IPS DF 4.7 (cell line): Measurements from ENCODE around the gene RCC1.
"Not testable (repeated sequence)": the region's sequence is repeated elsewhere in the genome, so short reads cannot be mapped to it uniquely, and the experiment has no call there.

Experiments
- DNase-seq: peaks from one replicate; pipeline ENCODE4 v3.0.0-alpha.2; 2013; ENCODE audit warnings: low spot score; ENCODE audit errors: extremely low read depth

RCC1 gene

GRCh38 chr1:28545246-28545628 lies 39.4 kb downstream of the RCC1 start:
- DNase-seq, result no peak

- DNase-seq, result no peak
Measured at GRCh38 chr1:28548318-28548717, 42.5 kb downstream of the RCC1 start.

GRCh38 chr1:28551381-28551780 lies 45.5 kb downstream of the RCC1 start:
- no peak for DNase-seq

- no peak for DNase-seq
Measured at GRCh38 chr1:28552758-28553663, 47.2 kb downstream of the RCC1 start, which contains the start of gene TRNAU1AP. TRNAU1AP (plus strand) TSS chr1:28553085; CDS start chr1:28553111, 26 bp downstream.

- no peak for DNase-seq
Measured at GRCh38 chr1:28560886-28561285, 55.0 kb downstream of the RCC1 start.

- DNase-seq, result no peak
Measured at GRCh38 chr1:28564310-28564709, 58.5 kb downstream of the RCC1 start.

- no peak for DNase-seq
Measured at GRCh38 chr1:28565040-28565439, 59.2 kb downstream of the RCC1 start.

GRCh38 chr1:28565726-28566125 lies 59.9 kb downstream of the RCC1 start:
- no peak for DNase-seq

- DNase-seq, result no peak
Measured at GRCh38 chr1:28566931-28567330, 61.1 kb downstream of the RCC1 start.

GRCh38 chr1:28571911-28572310 lies 66.1 kb downstream of the RCC1 start:
- DNase-seq, result no peak

GRCh38 chr1:28572891-28573290 lies 67.0 kb downstream of the RCC1 start:
- not testable (repeated sequence) for DNase-seq

GRCh38 chr1:28573564-28573963 lies 67.7 kb downstream of the RCC1 start:
- DNase-seq, result no peak

GRCh38 chr1:28577052-28577678 lies 71.3 kb downstream of the RCC1 start:
- DNase-seq, result no peak

GRCh38 chr1:28577738-28578536 lies 72.1 kb downstream of the RCC1 start:
- DNase-seq, result no peak

- no peak for DNase-seq
Measured at GRCh38 chr1:28578696-28579218, 72.9 kb downstream of the RCC1 start.

GRCh38 chr1:28579401-28579800 lies 73.6 kb downstream of the RCC1 start:
- DNase-seq, result no peak

- no peak for DNase-seq
Measured at GRCh38 chr1:28580722-28581530, 75.1 kb downstream of the RCC1 start.

GRCh38 chr1:28581531-28582247 lies 75.8 kb downstream of the RCC1 start:
- DNase-seq, result no peak

GRCh38 chr1:28582248-28582615 lies 76.4 kb downstream of the RCC1 start:
- no peak for DNase-seq
